Measurements from ENCODE around the gene SCLT1.

The SCLT1 gene

GRCh38 chr4:128862608-128863311, 230.6 kb downstream of the SCLT1 start:
- no peak for TF ChIP-seq GATA3 (IDR thresholded peaks at IDR 0.05; ENCODE audit: low read depth, low read length)
- no peak for TF ChIP-seq GATA2 (IDR thresholded peaks at IDR 0.05; ENCODE audit: low read depth, low read length)

- TF ChIP-seq GATA2 (IDR thresholded peaks at IDR 0.05; ENCODE audit: low read depth, low read length) (no peak), GATA3 (IDR thresholded peaks at IDR 0.05; ENCODE audit: low read depth, low read length) (no peak)
Observed at GRCh38 chr4:128861856-128862518, 231.4 kb downstream of the SCLT1 start.

- TF ChIP-seq GATA3 (IDR thresholded peaks at IDR 0.05; ENCODE audit: low read depth, low read length) (no peak), GATA2 (IDR thresholded peaks at IDR 0.05; ENCODE audit: low read depth, low read length) (no peak)
Observed at GRCh38 chr4:128859887-128860677, 233.3 kb downstream of the SCLT1 start.

GRCh38 chr4:128858879-128859671, 234.3 kb downstream of the SCLT1 start:
- TF ChIP-seq GATA2 (IDR thresholded peaks at IDR 0.05; ENCODE audit: low read depth, low read length) (no peak), GATA3 (IDR thresholded peaks at IDR 0.05; ENCODE audit: low read depth, low read length) (no peak)

- no peak for TF ChIP-seq GATA2 (IDR thresholded peaks at IDR 0.05; ENCODE audit: low read depth, low read length)
- no peak for TF ChIP-seq GATA3 (IDR thresholded peaks at IDR 0.05; ENCODE audit: low read depth, low read length)
Observed at GRCh38 chr4:128856246-128856645, 237.1 kb downstream of the SCLT1 start.

- TF ChIP-seq GATA3 (IDR thresholded peaks at IDR 0.05; ENCODE audit: low read depth, low read length) = no peak
- TF ChIP-seq GATA2 (IDR thresholded peaks at IDR 0.05; ENCODE audit: low read depth, low read length) = no peak
Observed at GRCh38 chr4:128855621-128856020, 237.7 kb downstream of the SCLT1 start.

GRCh38 chr4:128854433-128854832, 238.9 kb downstream of the SCLT1 start:
- no peak for TF ChIP-seq GATA2 (IDR thresholded peaks at IDR 0.05; ENCODE audit: low read depth, low read length)

- TF ChIP-seq GATA3 (IDR thresholded peaks at IDR 0.05; ENCODE audit: low read depth, low read length) (no peak), GATA2 (IDR thresholded peaks at IDR 0.05; ENCODE audit: low read depth, low read length) (no peak)
Observed at GRCh38 chr4:128853741-128854140, 239.6 kb downstream of the SCLT1 start.

- no peak for TF ChIP-seq GATA3 (IDR thresholded peaks at IDR 0.05; ENCODE audit: low read depth, low read length)
- no peak for TF ChIP-seq GATA2 (IDR thresholded peaks at IDR 0.05; ENCODE audit: low read depth, low read length)
Observed at GRCh38 chr4:128850252-128850651, 243.1 kb downstream of the SCLT1 start.

GRCh38 chr4:128848461-128848860, 244.9 kb downstream of the SCLT1 start:
- no peak for TF ChIP-seq GATA2 (IDR thresholded peaks at IDR 0.05; ENCODE audit: low read depth, low read length)
- no peak for TF ChIP-seq GATA3 (IDR thresholded peaks at IDR 0.05; ENCODE audit: low read depth, low read length)

- TF ChIP-seq GATA2 (IDR thresholded peaks at IDR 0.05; ENCODE audit: low read depth, low read length) = no peak
- TF ChIP-seq GATA3 (IDR thresholded peaks at IDR 0.05; ENCODE audit: low read depth, low read length) = no peak
Observed at GRCh38 chr4:128847082-128847724, 246.1 kb downstream of the SCLT1 start.

GRCh38 chr4:128846063-128846462, 247.3 kb downstream of the SCLT1 start:
- no peak for TF ChIP-seq GATA2 (IDR thresholded peaks at IDR 0.05; ENCODE audit: low read depth, low read length)
- TF ChIP-seq GATA3 (IDR thresholded peaks at IDR 0.05; ENCODE audit: low read depth, low read length) = no peak

- TF ChIP-seq GATA2 (IDR thresholded peaks at IDR 0.05; ENCODE audit: low read depth, low read length) = no peak
- TF ChIP-seq GATA3 (IDR thresholded peaks at IDR 0.05; ENCODE audit: low read depth, low read length) = no peak
Observed at GRCh38 chr4:128844931-128845330, 248.4 kb downstream of the SCLT1 start.

Measured in SH-SY5Y (cell line).